ENCODE results near the gene CNOT6. TPM values are rescaled to one million over a fixed set of nuclear protein-coding genes. Genes with fewer than 3 reads are reported as not detected.
"Not testable (repeated sequence)": the region's sequence is repeated elsewhere in the genome, so short reads cannot be mapped to it uniquely, and the experiment has no call there.

The CNOT6 gene
- total RNA-seq, 4 donors from 2014 or later: 14.6 to 20.0 (median 19.3) TPM

- no peak overlapping the region for H3K27ac ChIP-seq
- no peaks in the 10 kb centered on the region for H3K9me3 ChIP-seq
- no peaks in the 10 kb centered on the region for H3K36me3 ChIP-seq
- no peak for TF ChIP-seq POLR2A (IDR thresholded peaks at IDR 0.05)
- no peak for TF ChIP-seq POLR2AphosphoS5 (IDR thresholded peaks at IDR 0.05)
- TF ChIP-seq CTCF (IDR thresholded peaks at IDR 0.05): no peak
- TF ChIP-seq EP300 (IDR thresholded peaks at IDR 0.05; ENCODE audit: low read depth): no peak
- WGBS, 2 donors (ENCODE audit: low coverage in 1 of 2): 17 to 32% methylated on average over 3 of the region's 3 CpGs
- no peak for DNase-seq
- in situ Hi-C loops (cut with MboI; ENCODE audit: low pct_ligation_motif_present in 1 of 4, low pct_unique_long_range_greater_than_20kb in 1 of 4, low sequenced_read_pairs in 3 of 4) (loop anchor here in 1 of 4 donors (25.0 kb wide), 1 partner anchor 212 kb away; the partner anchor contains the start of gene MAPK9), intact Hi-C loops (cut with DNase I; ENCODE audit: low total_unique reads) (loop anchor here (10.0 kb wide), 1 partner anchor 415 kb away; no protein-coding TSS in a partner anchor)
- H3K27me3 ChIP-seq: no peaks in the 10 kb centered on the region
- H3K4me1 ChIP-seq: peaks cover 0 to 46% (median 33%) of the 10 kb centered on the region in 4 donors
- no peak overlapping the region for H3K4me3 ChIP-seq
Observed at GRCh38 chr5:180499684-180500083, 5.5 kb downstream of the CNOT6 start.

GRCh38 chr5:180500300-180500699 is 6.1 kb downstream of the CNOT6 start:
- intact Hi-C loops (cut with DNase I; ENCODE audit: low total_unique reads); in situ Hi-C loops (cut with MboI; ENCODE audit: low pct_ligation_motif_present in 1 of 4, low pct_unique_long_range_greater_than_20kb in 1 of 4, low sequenced_read_pairs in 3 of 4); H3K9me3 ChIP-seq; H3K27me3 ChIP-seq; H3K36me3 ChIP-seq; H3K4me3 ChIP-seq; DNase-seq; H3K27ac ChIP-seq: not testable (repeated sequence)
- peaks cover 0 to 43% (median 30%) of the 10 kb centered on the region in 4 donors for H3K4me1 ChIP-seq
- 82 to 90% methylated on average over 5 to 9 of the region's 9 CpGs for WGBS, 2 donors (ENCODE audit: low coverage in 1 of 2)

- in situ Hi-C loops (cut with MboI; ENCODE audit: low pct_ligation_motif_present in 1 of 4, low pct_unique_long_range_greater_than_20kb in 1 of 4, low sequenced_read_pairs in 3 of 4) (no loop called here), intact Hi-C loops (cut with DNase I; ENCODE audit: low total_unique reads) (no loop called here)
- Histone ChIP-seq H3K4me3 (no peak overlapping the region), H3K9me3 (no peaks in the 10 kb centered on the region), H3K27me3 (no peaks in the 10 kb centered on the region), H3K4me1 (peaks cover 0 to 3% (median 1%) of the 10 kb centered on the region in 4 donors), H3K36me3 (no peaks in the 10 kb centered on the region), H3K27ac (no peak overlapping the region)
- WGBS, 2 donors (ENCODE audit: low coverage in 1 of 2): 74 to 79% methylated on average over 5 to 6 of the region's 6 CpGs
- no peak for DNase-seq
- TF ChIP-seq POLR2AphosphoS5 (IDR thresholded peaks at IDR 0.05) (no peak), POLR2A (IDR thresholded peaks at IDR 0.05) (no peak), CTCF (IDR thresholded peaks at IDR 0.05) (no peak), EP300 (IDR thresholded peaks at IDR 0.05; ENCODE audit: low read depth) (no peak)
Observed at GRCh38 chr5:180507661-180508060, 13.5 kb downstream of the CNOT6 start.

GRCh38 chr5:180515294-180515693 is 21.1 kb downstream of the CNOT6 start:
- H3K27ac ChIP-seq: no peak overlapping the region
- WGBS, 2 donors (ENCODE audit: low coverage in 1 of 2): 84 to 92% methylated on average over 3 of the region's 3 CpGs
- H3K4me1 ChIP-seq: peaks cover 0 to 5% (median 0%) of the 10 kb centered on the region in 4 donors
- H3K4me3 ChIP-seq: no peak overlapping the region
- in situ Hi-C loops (cut with MboI; ENCODE audit: low pct_ligation_motif_present in 1 of 4, low pct_unique_long_range_greater_than_20kb in 1 of 4, low sequenced_read_pairs in 3 of 4) (no loop called here), intact Hi-C loops (cut with DNase I; ENCODE audit: low total_unique reads) (no loop called here)
- H3K36me3 ChIP-seq: no peaks in the 10 kb centered on the region
- no peaks in the 10 kb centered on the region for H3K9me3 ChIP-seq
- no peaks in the 10 kb centered on the region for H3K27me3 ChIP-seq
- TF ChIP-seq EP300 (IDR thresholded peaks at IDR 0.05; ENCODE audit: low read depth) (no peak), POLR2A (IDR thresholded peaks at IDR 0.05) (no peak), CTCF (IDR thresholded peaks at IDR 0.05) (no peak), POLR2AphosphoS5 (IDR thresholded peaks at IDR 0.05) (no peak)
- DNase-seq: no peak

DNA sequence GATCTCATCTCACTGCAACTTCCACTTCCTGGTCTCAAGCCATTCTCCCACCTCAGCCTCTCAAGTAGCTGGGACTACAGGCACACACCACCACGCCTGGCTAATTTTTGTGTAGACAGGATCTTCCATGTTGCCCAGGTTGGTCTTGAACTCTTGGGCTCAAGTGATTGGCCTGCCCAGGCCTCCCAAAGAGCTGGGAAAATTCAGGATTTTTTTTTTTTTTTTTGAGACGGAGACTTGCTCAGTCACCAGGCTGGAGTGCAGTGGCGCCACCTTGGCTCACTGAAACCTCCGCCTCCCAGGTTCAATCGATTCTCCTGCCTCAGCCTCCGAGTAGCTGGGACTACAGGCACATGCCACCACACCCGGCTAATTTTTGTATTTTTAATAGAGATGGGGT is 21.8 kb downstream of the CNOT6 start:
- H3K27ac ChIP-seq; H3K27me3 ChIP-seq; intact Hi-C loops (cut with DNase I; ENCODE audit: low total_unique reads); H3K36me3 ChIP-seq; DNase-seq; in situ Hi-C loops (cut with MboI; ENCODE audit: low pct_ligation_motif_present in 1 of 4, low pct_unique_long_range_greater_than_20kb in 1 of 4, low sequenced_read_pairs in 3 of 4); H3K9me3 ChIP-seq; H3K4me3 ChIP-seq; H3K4me1 ChIP-seq: not testable (repeated sequence)
- WGBS, 2 donors (ENCODE audit: low coverage in 1 of 2): 98 to 100% methylated on average over 2 to 7 of the region's 7 CpGs

Data from transverse colon (tissue), 4 donors.